Loucy (cell line): ENCODE results near the gene DBX2.

Experiments used
- CTCF ChIP-seq: fragments of 200-600 bp; sonication (generic); conservative IDR thresholded peaks from 2 replicates; pipeline ENCODE4 v1.5.1; 2014; ENCODE audit warnings: mild to moderate bottlenecking, antibody characterized with exemption, low read length
- EZH2phosphoT487 ChIP-seq: fragments of 200-600 bp; IDR thresholded peaks from 2 replicates; pipeline ENCODE4 v1.6.1; 2018; ENCODE audit warnings: antibody characterized with exemption, mild to moderate bottlenecking, moderate library complexity, borderline replicate concordance

DNA sequence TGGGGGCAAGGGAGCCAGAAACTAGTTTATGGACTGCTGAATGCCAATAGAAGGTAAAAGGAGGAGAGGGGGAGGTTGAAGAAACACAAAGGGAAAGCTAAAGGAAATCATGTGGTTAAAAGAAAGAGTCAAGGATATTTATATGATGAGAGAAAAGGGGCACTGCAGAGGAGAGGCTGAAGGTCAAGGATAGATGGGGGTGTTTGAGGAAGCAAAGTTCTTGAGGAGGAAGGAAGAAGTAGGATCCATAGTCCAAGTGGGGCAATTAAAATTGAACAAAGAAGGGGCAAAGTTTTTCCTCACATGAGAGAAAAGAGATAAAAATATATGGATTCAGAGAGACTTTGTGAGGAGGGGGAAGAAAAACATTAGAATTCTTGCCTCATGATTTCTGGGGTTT, 10.1 kb upstream of the DBX2 start:
- no peak for TF ChIP-seq CTCF
- no peak for TF ChIP-seq EZH2phosphoT487
